ENCODE data around the gene KRTAP12-4.
A peak's percentile ranks its signal among the peaks of the same experiment; 100 is the strongest.
"Not testable (repeated sequence)": the region's sequence is repeated elsewhere in the genome, so short reads cannot be mapped to it uniquely, and the experiment has no call there.

The KRTAP12-4 gene

GRCh38 chr21:44632067-44632466 is 22.4 kb downstream of the KRTAP12-4 start:
- DNase-seq (ENCODE audit: low read depth, low spot score) = no peak

GRCh38 chr21:44630440-44630839 is 24.0 kb downstream of the KRTAP12-4 start:
- DNase-seq (ENCODE audit: low read depth, low spot score) = no peak

DNA sequence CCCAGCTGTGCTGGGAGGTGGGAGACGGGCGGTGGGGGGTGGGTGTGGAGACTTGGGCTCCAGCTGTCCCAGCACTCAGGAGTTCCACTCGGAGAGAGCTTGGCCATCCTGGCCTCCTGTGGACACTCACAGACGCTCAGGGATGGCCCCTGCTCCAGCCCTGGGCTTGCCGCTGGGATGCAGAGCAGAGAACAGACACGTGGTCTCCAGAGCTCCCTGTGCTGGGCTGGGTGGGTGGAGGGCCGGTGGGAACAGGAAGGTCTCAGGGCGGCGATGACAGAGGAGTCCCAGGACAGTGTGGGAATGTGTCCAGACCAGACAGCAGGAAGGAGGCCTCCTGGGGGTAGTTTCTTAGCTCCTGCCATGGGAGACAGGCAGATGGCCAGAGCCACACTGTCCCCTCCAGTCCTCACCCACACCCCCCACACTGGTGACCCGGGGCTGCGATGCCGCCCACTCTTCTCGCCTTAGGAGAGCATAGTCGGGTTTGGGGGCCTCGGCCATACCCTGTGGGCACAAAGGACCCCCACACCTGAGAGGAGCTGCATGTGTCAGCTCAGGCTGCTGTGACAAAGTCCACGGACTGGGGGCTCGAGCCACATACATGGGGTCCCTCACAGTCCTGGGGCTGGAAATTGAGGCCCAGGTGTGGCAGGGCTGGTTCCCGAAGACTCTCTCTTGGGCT is 25.6 kb downstream of the KRTAP12-4 start:
- no peak for DNase-seq (ENCODE audit: low read depth, low spot score)

GRCh38 chr21:44627831-44628233 is 26.6 kb downstream of the KRTAP12-4 start:
- not testable (repeated sequence) for DNase-seq (ENCODE audit: low read depth, low spot score)

DNA sequence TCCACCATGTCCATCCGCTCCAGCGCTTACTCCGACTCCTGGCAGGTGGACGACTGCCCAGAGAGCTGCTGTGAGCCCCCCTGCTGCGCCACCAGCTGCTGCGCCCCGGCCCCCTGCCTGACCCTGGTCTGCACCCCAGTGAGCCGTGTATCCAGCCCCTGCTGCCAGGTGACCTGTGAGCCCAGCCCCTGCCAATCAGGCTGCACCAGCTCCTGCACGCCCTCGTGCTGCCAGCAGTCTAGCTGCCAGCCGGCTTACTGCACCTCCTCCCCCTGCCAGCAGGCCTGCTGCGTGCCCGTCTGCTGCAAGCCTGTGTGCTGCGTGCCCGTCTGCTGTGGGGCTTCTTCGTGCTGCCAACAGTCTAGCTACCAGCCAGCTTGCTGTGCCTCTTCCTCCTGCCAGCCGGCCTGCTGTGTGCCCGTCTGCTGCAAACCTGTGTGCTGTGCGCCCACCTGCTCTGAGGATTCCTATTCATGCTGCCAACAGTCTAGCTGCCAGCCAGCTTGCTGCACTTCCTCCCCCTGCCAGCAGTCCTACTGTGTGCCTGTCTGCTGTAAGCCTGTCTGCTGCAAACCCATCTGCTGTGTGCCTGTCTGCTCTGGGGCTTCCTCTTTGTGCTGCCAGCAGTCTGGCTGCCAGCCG is 27.2 kb downstream of the KRTAP12-4 start:
- DNase-seq (ENCODE audit: low read depth, low spot score) = not testable (repeated sequence)

DNA sequence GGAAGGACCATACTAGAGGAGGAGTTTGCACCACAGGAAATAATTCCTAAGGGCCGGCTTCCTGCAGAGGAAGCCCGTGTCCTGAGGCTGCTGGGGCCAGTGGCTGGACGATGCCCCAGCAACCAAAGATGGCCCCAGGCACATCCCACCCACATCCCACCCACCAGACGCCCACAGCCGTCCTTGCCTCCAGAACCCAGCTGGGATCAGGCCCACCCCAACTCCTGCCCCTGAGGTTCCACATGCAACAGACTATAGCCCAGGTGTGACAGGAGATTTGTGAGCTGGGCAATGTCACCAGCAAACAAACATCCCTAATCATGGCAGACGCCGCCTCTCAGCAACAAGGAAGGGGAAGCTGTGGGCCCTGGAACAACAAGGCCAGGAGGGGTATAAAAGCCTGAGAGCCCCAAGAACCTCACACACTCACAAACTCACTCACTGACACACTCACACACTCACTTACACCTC is 27.8 kb downstream of the KRTAP12-4 start, which contains the start of gene KRTAP10-9:
Gene KRTAP10-9, plus strand, starts transcription at position 421 of the 471 bp plus-strand sequence. CDS start 79 bp downstream, outside the sequence.
- DNase-seq (ENCODE audit: low read depth, low spot score) = no peak

- no peak for DNase-seq (ENCODE audit: low read depth, low spot score)
Measured at GRCh38 chr21:44626262-44626661, 28.2 kb downstream of the KRTAP12-4 start.

GRCh38 chr21:44625756-44626155 is 28.7 kb downstream of the KRTAP12-4 start:
- no peak for DNase-seq (ENCODE audit: low read depth, low spot score)

- DNase-seq (ENCODE audit: low read depth, low spot score) = no peak
Measured at GRCh38 chr21:44623575-44623974, 30.9 kb downstream of the KRTAP12-4 start.

DNA sequence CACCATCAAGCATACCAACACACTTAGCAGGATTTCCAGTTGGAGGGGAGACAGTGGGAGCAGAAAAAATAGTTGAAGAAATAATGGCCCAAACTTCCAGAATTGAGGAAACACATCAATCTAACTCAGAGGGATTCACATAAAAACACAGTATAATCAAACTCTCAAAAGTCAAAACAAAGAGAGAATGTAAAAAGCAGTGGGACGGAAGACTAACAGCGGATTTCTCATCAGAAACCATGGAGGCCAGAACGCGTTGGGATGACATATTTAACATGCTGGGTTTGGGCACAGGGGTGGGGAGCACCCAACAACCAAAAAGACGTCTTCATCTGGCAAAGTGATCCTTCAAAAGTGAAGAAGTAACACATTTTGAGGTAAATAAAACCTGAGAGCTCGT is 34.6 kb downstream of the KRTAP12-4 start:
- DNase-seq (ENCODE audit: low read depth, low spot score) = no peak

- peak; percentile 21 for DNase-seq (ENCODE audit: low read depth, low spot score)
Measured at GRCh38 chr21:44618909-44619308, 35.5 kb downstream of the KRTAP12-4 start.

GRCh38 chr21:44618504-44618903 is 36.0 kb downstream of the KRTAP12-4 start:
- no peak for DNase-seq (ENCODE audit: low read depth, low spot score)

DNA sequence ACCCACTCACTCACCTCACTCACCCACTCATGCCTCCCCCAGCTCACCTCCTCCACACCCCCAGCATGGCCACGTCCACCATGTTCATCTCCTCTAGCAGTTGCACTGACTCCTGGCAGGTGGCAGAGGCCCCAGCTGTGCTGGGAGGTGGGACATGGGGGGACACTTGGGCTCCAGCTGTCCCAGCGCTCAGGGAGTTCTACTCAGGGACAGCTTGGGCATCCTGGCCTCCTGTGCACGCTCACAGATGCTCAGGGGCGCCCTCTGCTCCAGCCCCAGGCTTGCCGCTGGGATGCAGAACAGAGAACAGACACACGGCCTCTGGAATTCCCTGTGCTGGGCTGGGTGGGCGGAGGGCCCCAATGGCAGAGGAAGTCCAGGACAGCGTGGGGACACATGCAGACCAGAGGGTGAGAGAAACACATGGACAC is 37.4 kb downstream of the KRTAP12-4 start:
- no peak for DNase-seq (ENCODE audit: low read depth, low spot score)

DNA sequence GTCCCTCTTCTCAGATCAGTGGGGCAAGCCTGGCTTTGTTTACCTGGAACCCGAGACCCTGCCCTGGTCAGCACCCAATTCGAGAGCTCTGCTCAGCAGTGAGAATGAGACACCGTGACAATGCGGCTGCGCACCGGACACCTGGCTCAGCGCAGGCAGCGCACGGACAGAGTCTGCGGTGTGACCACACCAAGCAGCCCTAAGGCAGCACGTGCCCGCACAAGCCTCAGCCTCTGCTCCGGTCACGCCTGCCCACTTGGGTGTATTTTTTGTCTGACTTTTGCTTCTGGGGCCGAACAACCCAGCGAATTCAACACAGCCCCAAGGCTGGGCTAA is 37.9 kb downstream of the KRTAP12-4 start:
- DNase-seq (ENCODE audit: low read depth, low spot score) = no peak

DNA sequence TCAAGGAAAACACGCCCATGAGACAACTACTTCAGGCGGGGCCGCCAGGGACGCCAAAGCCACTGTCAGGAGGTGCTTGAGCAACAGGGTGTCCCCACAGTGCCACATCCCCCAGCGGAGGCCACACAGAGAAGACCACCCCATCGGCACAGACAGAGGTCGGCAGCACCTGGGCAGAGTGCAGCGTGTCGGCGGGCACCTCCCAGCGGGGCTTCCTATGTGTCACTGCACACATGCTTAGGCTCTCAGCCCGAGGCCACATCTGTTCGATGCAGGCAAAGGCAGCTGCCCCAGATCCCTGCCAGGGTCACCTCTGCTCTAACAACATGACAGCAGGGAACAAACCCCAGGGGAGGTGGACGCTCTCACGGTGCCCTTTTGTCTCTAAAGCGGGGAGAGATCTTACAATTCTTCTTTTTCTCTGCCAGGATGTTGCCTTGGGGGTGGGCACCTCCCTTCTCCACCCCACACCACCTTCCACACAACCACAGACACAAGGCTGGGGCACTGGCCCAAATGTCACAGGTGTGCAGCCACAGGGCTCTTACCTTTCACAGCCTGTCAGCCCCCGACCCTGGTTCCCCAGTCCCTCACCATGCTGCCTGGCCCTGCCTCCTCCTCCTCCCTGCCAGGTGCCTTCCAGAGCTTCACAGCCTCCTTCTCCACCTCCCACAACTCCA is 38.4 kb downstream of the KRTAP12-4 start:
- DNase-seq (ENCODE audit: low read depth, low spot score) = no peak

DNA sequence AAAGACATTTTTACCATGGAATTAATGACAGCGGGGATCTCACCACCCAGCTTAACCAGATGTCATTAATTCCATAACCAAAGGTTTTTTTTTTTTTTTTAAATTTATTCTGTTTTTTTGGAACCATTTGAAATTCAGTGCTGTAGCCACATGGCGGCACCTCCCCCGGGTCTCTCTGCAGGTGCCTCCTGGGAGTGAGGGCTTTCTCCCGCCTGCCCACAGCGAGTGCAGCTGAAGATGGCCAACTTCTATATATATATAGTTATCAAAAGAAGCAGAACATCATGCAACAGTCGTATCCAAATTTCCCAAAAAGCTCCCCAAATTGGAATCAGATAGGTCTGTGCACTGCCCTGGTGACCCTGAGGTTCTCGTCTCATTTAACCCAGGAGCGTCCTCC is 39.0 kb downstream of the KRTAP12-4 start:
- DNase-seq (ENCODE audit: low read depth, low spot score) = no peak

GRCh38 chr21:44614961-44615391 is 39.5 kb downstream of the KRTAP12-4 start:
- no peak for DNase-seq (ENCODE audit: low read depth, low spot score)

GRCh38 chr21:44614161-44614631 is 40.3 kb downstream of the KRTAP12-4 start:
- no peak for DNase-seq (ENCODE audit: low read depth, low spot score)

- DNase-seq (ENCODE audit: low read depth, low spot score) = no peak
Measured at GRCh38 chr21:44613386-44614155, 40.9 kb downstream of the KRTAP12-4 start.

DNA sequence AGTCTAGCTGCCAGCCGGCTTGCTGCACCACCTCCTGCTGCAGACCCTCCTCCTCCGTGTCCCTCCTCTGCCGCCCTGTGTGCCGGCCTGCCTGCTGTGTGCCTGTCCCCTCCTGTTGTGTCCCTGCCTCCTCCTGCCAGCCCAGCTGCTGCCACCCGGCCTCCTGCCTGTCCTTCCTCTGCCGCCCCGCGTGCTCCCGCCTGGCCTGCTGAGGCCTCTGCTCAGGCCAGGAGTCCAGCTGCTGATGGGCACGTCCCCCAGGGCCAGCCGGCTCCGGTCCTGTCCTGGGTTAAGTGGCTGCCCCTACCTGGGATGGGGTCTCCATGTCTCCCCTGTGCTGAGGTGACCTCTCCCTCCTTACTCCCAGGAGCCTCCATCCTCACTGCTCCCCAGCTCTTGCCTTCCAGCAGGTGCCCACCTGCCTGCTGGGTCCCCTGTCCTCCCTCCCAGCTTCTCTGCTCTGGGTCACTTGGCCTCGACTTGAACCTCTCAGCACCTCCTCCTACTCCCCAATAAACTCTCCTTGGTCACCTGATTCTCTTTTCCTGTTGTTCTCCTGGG is 41.7 kb downstream of the KRTAP12-4 start:
- DNase-seq (ENCODE audit: low read depth, low spot score) = no peak

DNA sequence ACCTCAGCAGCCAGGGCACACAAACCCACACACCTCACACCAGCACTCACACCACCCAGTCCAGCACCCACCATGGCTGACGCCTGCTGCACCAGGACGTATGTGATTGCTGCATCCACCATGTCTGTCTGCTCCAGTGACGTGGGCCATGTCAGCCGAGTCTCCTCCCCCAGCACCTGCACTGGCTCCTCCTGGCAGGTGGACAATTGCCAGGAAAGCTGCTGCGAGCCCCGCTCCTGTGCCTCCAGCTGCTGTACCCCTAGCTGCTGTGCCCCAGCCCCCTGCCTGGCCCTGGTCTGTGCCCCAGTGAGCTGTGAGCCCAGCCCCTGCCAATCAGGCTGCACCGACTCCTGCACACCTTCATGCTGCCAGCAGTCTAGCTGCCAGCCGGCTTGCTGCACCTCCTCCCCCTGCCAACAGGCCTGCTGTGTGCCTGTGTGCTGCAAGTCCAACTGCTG is 42.4 kb downstream of the KRTAP12-4 start, which contains the start of gene KRTAP10-8:
Gene KRTAP10-8, plus strand, starts transcription at position 51 of the 458 bp plus-strand sequence. Its CDS starts 22 bp downstream, at position 73.
- DNase-seq (ENCODE audit: low read depth, low spot score) = no peak
